NCI-H2227 (cell line): ENCODE data around the gene KMO.

Experiments
- DNase-seq: peaks from one replicate; lab custom pipeline; 2025; ENCODE audit not compliant: unreplicated experiment; lab: John Stamatoyannopoulos, UW

KMO gene

DNA sequence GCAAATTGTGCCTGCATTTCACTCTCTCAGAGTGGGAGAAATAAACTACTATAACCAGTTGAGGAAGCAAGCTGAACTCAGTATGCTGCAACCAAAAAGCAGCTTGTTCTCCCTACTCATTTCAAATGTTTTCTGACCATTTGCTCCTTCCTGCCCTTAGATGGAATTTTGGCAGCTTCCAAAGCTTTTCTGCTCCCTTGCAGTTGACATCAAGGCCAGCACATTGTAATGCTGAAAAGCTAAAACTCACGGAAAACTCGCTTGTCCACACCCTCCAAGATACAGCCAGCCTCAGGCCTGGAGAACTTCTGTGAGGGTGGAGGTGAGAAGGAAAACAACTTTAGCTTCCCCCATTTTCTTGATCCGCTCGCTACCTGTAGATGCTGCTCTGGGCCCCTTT, 113.0 kb downstream of the KMO start:
- DNase-seq, result no peak
